Fibroblast of pulmonary artery (primary cell): ENCODE results near the gene PDGFA.

Source experiments
- DNase-seq: peaks from one replicate; pipeline ENCODE4 v3.0.0-alpha.2; 2010; ENCODE audit warnings: low read depth
- H3K4me3 ChIP-seq: replicated peaks from 2 replicates; pipeline ENCODE4 v1.5.1; 2011; ENCODE audit warnings: low read depth, mild to moderate bottlenecking, control low read depth, low read length, moderate library complexity
- TF ChIP-seq, protein P1 (sequence below): IDR thresholded peaks from 2 replicates; pipeline ENCODE4 v1.5.1; 2011; ENCODE audit warnings: mild to moderate bottlenecking, control low read depth, low read length, inconsistent platforms; ENCODE audit errors: missing control alignments

The PDGFA gene

DNA sequence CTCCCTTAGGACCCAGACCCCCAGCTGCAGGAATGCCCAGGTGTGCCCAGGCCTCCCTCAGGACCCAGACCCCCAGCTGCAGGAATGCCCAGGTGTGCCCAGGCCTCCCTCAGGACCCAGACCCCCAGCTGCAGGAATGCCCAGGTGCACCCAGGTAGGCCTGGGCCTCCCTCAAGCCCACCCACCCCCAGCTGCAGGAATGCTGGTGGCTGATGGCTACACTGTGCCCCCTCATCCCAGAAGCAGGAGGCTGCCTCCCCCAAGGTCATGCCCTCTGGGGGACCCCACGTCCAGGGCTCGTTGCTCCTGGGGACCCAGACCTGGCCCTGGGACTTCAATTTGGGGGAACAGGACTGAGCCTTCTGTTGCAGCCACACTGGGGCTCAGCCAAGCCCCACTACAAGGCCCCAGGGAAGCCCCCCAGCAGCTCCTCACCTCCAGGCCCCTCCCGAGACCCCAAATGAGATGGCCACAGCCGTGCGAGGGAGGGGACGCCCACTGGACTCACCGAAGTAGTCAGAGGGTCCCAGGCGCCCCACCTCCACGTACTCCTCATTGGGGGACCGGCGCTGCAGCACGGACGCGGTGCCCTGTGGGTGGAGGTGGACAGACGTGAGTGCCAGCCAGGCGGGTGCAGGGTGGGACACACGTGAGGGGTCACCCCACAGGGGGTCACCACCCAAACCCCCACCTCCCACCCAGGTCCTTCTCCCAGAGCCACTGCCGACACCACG, 31.4 kb upstream of the PDGFA start:
- DNase-seq: no peak
- H3K4me3 ChIP-seq: no peak overlapping the region
- TF ChIP-seq, protein P1, sequence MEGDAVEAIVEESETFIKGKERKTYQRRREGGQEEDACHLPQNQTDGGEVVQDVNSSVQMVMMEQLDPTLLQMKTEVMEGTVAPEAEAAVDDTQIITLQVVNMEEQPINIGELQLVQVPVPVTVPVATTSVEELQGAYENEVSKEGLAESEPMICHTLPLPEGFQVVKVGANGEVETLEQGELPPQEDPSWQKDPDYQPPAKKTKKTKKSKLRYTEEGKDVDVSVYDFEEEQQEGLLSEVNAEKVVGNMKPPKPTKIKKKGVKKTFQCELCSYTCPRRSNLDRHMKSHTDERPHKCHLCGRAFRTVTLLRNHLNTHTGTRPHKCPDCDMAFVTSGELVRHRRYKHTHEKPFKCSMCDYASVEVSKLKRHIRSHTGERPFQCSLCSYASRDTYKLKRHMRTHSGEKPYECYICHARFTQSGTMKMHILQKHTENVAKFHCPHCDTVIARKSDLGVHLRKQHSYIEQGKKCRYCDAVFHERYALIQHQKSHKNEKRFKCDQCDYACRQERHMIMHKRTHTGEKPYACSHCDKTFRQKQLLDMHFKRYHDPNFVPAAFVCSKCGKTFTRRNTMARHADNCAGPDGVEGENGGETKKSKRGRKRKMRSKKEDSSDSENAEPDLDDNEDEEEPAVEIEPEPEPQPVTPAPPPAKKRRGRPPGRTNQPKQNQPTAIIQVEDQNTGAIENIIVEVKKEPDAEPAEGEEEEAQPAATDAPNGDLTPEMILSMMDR: no peak

DNA sequence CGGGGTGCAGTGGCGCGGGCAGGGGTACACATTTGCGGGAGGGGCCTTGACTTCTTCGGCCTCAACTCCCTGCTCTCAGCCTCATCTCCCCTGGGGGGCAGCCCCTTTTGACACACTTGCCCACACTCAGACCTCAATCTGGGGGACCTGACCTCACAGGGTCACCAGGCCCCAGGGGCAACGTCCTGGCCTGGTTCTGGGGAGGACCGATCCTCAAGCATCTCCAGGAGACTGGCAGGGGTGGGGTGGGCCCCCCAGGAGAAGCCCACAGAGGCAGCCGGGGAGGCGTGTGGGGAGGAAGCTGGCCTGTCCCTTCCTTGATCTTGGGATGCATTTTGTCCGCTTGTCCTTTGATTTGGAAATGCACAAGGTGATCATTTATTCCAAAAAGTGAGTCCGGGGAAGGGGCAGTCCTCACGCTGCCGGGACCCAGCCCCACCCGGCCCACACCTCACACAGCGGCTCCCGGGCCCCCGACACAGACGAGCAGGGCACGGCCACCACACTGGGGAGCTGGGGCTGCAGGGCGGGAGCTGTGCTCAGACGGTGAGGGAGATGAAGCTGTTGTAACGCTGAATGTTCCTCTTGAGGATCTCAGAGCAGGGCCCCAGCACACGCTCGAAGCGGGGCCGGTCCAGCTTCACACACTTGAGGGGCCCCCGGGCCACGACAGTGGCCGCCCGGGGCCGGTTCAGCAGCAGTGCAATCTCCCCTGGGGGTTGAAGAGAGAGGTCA, 30.4 kb upstream of the PDGFA start:
- H3K4me3 ChIP-seq: no peak overlapping the region
- DNase-seq: no peak
- TF ChIP-seq, protein P1: no peak

- no peak for DNase-seq
- TF ChIP-seq, protein P1: no peak
Observed at GRCh38 chr7:549066-549890, 29.6 kb upstream of the PDGFA start.

GRCh38 chr7:548401-548800, 28.8 kb upstream of the PDGFA start:
- no peak overlapping the region for H3K4me3 ChIP-seq
- DNase-seq: no peak
- TF ChIP-seq, protein P1: no peak

More at GRCh38 chr7:549066-549890, 29.6 kb upstream of the PDGFA start:
- no peak overlapping the region for H3K4me3 ChIP-seq

- DNase-seq: no peak
- TF ChIP-seq, protein P1: no peak
Observed at GRCh38 chr7:545470-545869, 25.8 kb upstream of the PDGFA start.

DNA sequence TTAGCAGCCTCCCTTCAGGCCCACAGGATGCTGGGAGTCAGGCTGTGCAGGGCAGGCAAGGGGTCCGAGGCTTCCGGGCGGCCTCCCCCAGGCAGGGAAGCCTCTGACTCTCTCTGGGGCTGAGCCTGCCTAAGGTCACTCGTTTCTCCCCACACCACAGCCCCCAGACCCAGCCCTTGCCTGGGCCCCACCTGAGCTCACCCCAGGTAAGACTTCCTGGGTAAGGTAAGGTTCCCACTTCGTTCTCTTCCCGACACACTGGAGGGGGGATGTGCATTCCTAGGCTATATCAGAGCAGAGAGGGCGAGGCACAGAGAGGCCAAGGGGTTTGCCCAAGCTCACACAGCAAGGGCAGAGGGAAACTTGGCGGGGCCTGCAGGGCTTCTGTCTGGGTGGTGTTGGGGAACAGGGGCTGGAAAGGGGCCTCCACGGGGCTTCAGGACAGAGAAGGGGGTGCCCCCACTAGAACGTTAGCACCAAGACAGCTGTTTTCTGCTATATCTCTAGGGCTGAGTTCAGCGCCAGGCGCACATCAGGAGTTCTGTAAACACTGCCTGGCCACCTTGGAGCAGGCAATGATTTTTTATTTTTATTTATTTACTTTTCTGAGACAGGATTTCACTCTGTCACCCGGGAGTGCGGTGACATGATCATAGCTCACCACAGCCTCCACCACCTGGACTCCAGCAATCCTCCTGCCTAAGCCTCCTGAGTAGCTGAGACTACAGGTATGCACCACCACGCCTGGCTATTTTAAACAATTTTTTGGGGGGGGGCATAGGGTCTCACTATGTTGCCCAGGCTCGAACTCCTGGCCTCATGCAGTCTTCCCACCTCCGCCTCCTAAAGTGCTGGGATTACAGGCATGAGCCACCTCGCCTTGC, 24.9 kb upstream of the PDGFA start:
- H3K4me3 ChIP-seq: no peak overlapping the region
- TF ChIP-seq, protein P1: no peak
- no peak for DNase-seq

More at GRCh38 chr7:545470-545869, 25.8 kb upstream of the PDGFA start:
- H3K4me3 ChIP-seq: no peak overlapping the region
